ENCODE data around the gene MGRN1.
"Not testable (repeated sequence)": the region's sequence is repeated elsewhere in the genome, so short reads cannot be mapped to it uniquely, and the experiment has no call there.

Gene MGRN1

GRCh38 chr16:4649744-4650442 lies 25.3 kb downstream of the MGRN1 start:
- no peak overlapping the region for H3K4me3 ChIP-seq (ENCODE audit: low read depth, low read length)
- in situ Hi-C loops (cut with HindIII; ENCODE audit: low sequenced_read_pairs), result no loop called here
- no peak for DNase-seq (ENCODE audit: low read depth, low spot score)
- no peak for TF ChIP-seq CTCF (IDR thresholded peaks at IDR 0.05; ENCODE audit: low read depth, low read length)

- peak; percentile 77 for TF ChIP-seq CTCF (IDR thresholded peaks at IDR 0.05; ENCODE audit: low read depth, low read length)
- H3K4me3 ChIP-seq (ENCODE audit: low read depth, low read length); in situ Hi-C loops (cut with HindIII; ENCODE audit: low sequenced_read_pairs): not testable (repeated sequence)
- peak; percentile 13 for DNase-seq (ENCODE audit: low read depth, low spot score)
Measured at GRCh38 chr16:4650443-4651074, 25.9 kb downstream of the MGRN1 start.

- TF ChIP-seq CTCF (IDR thresholded peaks at IDR 0.05; ENCODE audit: low read depth, low read length), result no peak
- in situ Hi-C loops (cut with HindIII; ENCODE audit: low sequenced_read_pairs), result no loop called here
- no peak overlapping the region for H3K4me3 ChIP-seq (ENCODE audit: low read depth, low read length)
- no peak for DNase-seq (ENCODE audit: low read depth, low spot score)
Measured at GRCh38 chr16:4651827-4652226, 27.2 kb downstream of the MGRN1 start.

GRCh38 chr16:4652561-4652960 lies 27.9 kb downstream of the MGRN1 start:
- DNase-seq (ENCODE audit: low read depth, low spot score), result no peak
- in situ Hi-C loops (cut with HindIII; ENCODE audit: low sequenced_read_pairs), result no loop called here
- no peak overlapping the region for H3K4me3 ChIP-seq (ENCODE audit: low read depth, low read length)
- no peak for TF ChIP-seq CTCF (IDR thresholded peaks at IDR 0.05; ENCODE audit: low read depth, low read length)

GRCh38 chr16:4654011-4654963 lies 29.7 kb downstream of the MGRN1 start:
- no peak for DNase-seq (ENCODE audit: low read depth, low spot score)
- H3K4me3 ChIP-seq (ENCODE audit: low read depth, low read length), result no peak overlapping the region
- no peak for TF ChIP-seq CTCF (IDR thresholded peaks at IDR 0.05; ENCODE audit: low read depth, low read length)
- in situ Hi-C loops (cut with HindIII; ENCODE audit: low sequenced_read_pairs), result no loop called here

GRCh38 chr16:4654964-4655590 lies 30.5 kb downstream of the MGRN1 start:
- no peak for DNase-seq (ENCODE audit: low read depth, low spot score)
- in situ Hi-C loops (cut with HindIII; ENCODE audit: low sequenced_read_pairs), result no loop called here
- no peak overlapping the region for H3K4me3 ChIP-seq (ENCODE audit: low read depth, low read length)
- no peak for TF ChIP-seq CTCF (IDR thresholded peaks at IDR 0.05; ENCODE audit: low read depth, low read length)

All from astrocyte of the spinal cord (primary cell).